DOHH2 (cell line): ENCODE results near the gene IMMP2L.

ENCODE experiments used
- H3F3A ChIP-seq: fragments of 200-600 bp; sonication (generic), shearing (Covaris generic); 2 replicates; pipeline ENCODE4 v1.6.0; 2016; ENCODE audit warnings: antibody characterized with exemption, mild to moderate bottlenecking; ENCODE audit not compliant: control insufficient read depth, insufficient read depth
- H3K27ac ChIP-seq: fragments of 200-600 bp; sonication (generic); 2 replicates; pipeline ENCODE4 v1.5.1; 2014; ENCODE audit warnings: low read depth, mild to moderate bottlenecking, low read length, moderate library complexity
- H3K27me3 ChIP-seq: fragments of 200-600 bp; sonication (generic); 2 replicates; pipeline ENCODE4 v1.6.1; 2014; ENCODE audit warnings: mild to moderate bottlenecking, low read length, mixed read lengths; ENCODE audit not compliant: control insufficient read depth
- H3K36me3 ChIP-seq: fragments of 200-600 bp; sonication (generic); 2 replicates; pipeline ENCODE4 v1.6.1; 2014; ENCODE audit warnings: mild to moderate bottlenecking, low read length, moderate library complexity, mixed read lengths; ENCODE audit not compliant: control insufficient read depth
- H3K4me1 ChIP-seq: fragments of 200-600 bp; sonication (generic); 2 replicates; pipeline ENCODE4 v1.6.1; 2014; ENCODE audit warnings: mild to moderate bottlenecking, low read length, mixed read lengths; ENCODE audit not compliant: control insufficient read depth
- H3K4me2 ChIP-seq: fragments of 200-600 bp; sonication (generic); 2 replicates; pipeline ENCODE4 v1.6.0; 2014; ENCODE audit warnings: mild to moderate bottlenecking, low read length, moderate library complexity
- H3K4me3 ChIP-seq: fragments of 200-600 bp; sonication (generic); 2 replicates; pipeline ENCODE4 v1.5.1; 2014; ENCODE audit warnings: mild to moderate bottlenecking, low read length, mixed read lengths
- H3K79me2 ChIP-seq: fragments of 200-600 bp; sonication (generic); 2 replicates; pipeline ENCODE4 v1.6.1; 2014; ENCODE audit warnings: mild to moderate bottlenecking, low read length, mixed read lengths; ENCODE audit not compliant: control insufficient read depth
- H3K9me2 ChIP-seq: fragments of 200-600 bp; sonication (generic); replicated peaks from 2 replicates; pipeline ENCODE4 v1.6.1; 2014; ENCODE audit warnings: mild to moderate bottlenecking, low read length, mixed read lengths; ENCODE audit not compliant: control insufficient read depth
- H3K9me3 ChIP-seq: fragments of 200-600 bp; sonication (generic); 2 replicates; pipeline ENCODE4 v1.6.1; 2014; ENCODE audit warnings: antibody characterized with exemption, low read length, mixed read lengths; ENCODE audit not compliant: control insufficient read depth, insufficient read depth
- H4K20me1 ChIP-seq: fragments of 200-600 bp; sonication (generic); 2 replicates; pipeline ENCODE4 v1.6.0; 2014; ENCODE audit warnings: low read depth, mild to moderate bottlenecking, antibody characterized with exemption, low read length, moderate library complexity; ENCODE audit not compliant: control insufficient read depth, insufficient read depth
- EZH2phosphoT487 ChIP-seq: fragments of 200-600 bp; sonication (generic); IDR thresholded peaks from 2 replicates; pipeline ENCODE4 v1.6.1; 2017; ENCODE audit warnings: borderline replicate concordance, mild to moderate bottlenecking, antibody characterized with exemption, low read length, moderate library complexity, mixed read lengths
- TF ChIP-seq, protein P1 (sequence below): fragments of 200-600 bp; sonication (generic); IDR thresholded peaks from one replicate; pipeline ENCODE4 v1.5.1; 2014; ENCODE audit warnings: antibody characterized with exemption, mild to moderate bottlenecking, low read depth, low read length; ENCODE audit not compliant: poor library complexity, severe bottlenecking

Gene IMMP2L

DNA sequence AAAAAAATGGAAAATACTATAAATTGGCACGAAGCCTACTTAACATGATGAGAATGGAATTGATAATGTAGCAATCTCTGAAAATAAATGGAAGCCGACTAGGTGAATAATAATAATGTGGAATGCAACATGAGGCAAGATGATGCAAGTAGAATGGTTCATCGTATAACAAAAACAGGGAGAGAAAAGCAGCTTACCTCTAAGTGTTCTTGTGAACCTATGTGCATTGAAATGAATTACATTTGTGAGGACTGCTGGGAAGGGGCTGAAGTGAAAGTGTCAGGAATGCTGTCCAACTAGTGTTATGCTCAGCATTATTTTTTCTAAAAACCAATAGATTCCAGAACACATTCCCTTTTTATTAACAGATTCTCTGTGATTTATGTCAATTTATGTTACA lies 912.0 kb downstream of the IMMP2L start:
- Histone ChIP-seq H3K79me2 (no peaks in the 10 kb centered on the region), H3K4me1 (no peaks in the 10 kb centered on the region), H3K27me3 (no peaks in the 10 kb centered on the region), H3K36me3 (no peaks in the 10 kb centered on the region), H3K9me2 (no peaks in the 10 kb centered on the region), H3F3A (no peaks in the 10 kb centered on the region), H4K20me1 (no peaks in the 10 kb centered on the region), H3K4me2 (no peak overlapping the region), H3K9me3 (no peaks in the 10 kb centered on the region), H3K27ac (no peak overlapping the region), H3K4me3 (no peak overlapping the region)
- TF ChIP-seq, protein P1, sequence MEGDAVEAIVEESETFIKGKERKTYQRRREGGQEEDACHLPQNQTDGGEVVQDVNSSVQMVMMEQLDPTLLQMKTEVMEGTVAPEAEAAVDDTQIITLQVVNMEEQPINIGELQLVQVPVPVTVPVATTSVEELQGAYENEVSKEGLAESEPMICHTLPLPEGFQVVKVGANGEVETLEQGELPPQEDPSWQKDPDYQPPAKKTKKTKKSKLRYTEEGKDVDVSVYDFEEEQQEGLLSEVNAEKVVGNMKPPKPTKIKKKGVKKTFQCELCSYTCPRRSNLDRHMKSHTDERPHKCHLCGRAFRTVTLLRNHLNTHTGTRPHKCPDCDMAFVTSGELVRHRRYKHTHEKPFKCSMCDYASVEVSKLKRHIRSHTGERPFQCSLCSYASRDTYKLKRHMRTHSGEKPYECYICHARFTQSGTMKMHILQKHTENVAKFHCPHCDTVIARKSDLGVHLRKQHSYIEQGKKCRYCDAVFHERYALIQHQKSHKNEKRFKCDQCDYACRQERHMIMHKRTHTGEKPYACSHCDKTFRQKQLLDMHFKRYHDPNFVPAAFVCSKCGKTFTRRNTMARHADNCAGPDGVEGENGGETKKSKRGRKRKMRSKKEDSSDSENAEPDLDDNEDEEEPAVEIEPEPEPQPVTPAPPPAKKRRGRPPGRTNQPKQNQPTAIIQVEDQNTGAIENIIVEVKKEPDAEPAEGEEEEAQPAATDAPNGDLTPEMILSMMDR, result no peak
- no peak for TF ChIP-seq EZH2phosphoT487

DNA sequence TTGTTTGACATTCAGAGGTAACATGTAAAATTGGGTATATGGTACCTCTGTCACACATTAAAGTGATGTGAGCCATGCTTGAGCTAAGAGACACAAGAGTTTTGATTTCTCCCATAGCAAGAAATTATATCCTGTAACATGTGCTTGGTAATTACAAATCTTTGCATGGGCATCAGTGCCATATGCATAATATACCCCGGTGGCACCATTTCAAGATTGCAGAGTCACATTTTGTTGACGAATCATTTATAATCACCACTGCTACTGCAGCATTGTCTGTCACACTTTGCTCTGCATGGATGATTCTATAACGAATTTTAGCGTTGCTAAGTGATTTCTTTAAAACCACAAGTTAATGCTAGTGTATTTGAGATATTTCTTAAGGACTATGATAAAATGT lies 915.0 kb downstream of the IMMP2L start:
- H4K20me1 ChIP-seq, result no peaks in the 10 kb centered on the region
- no peaks in the 10 kb centered on the region for H3K27me3 ChIP-seq
- no peaks in the 10 kb centered on the region for H3F3A ChIP-seq
- no peaks in the 10 kb centered on the region for H3K9me3 ChIP-seq
- H3K9me2 ChIP-seq, result no peaks in the 10 kb centered on the region
- H3K27ac ChIP-seq, result no peak overlapping the region
- no peaks in the 10 kb centered on the region for H3K4me1 ChIP-seq
- H3K4me2 ChIP-seq, result no peak overlapping the region
- no peak overlapping the region for H3K4me3 ChIP-seq
- no peaks in the 10 kb centered on the region for H3K36me3 ChIP-seq
- TF ChIP-seq, protein P1, result no peak
- no peak for TF ChIP-seq EZH2phosphoT487
- H3K79me2 ChIP-seq, result no peaks in the 10 kb centered on the region

DNA sequence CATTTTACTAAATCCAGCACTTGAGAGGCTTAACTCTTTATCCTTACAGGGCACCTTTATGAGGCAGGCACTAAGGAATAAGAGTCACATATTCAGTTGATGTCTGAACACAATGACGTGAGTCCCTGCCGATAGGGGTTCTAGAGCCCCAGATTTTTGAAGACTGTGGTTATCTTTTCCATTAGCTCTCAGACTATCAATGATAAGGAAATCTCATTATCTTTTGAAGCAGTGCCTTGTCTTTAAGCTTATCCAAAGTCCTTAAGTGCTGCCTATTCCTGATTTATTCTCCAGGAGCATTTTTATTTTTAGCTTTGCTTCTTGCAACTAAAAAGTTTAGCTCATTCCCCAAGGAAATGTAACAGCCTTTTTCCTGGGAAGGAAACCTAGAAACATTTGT lies 915.5 kb downstream of the IMMP2L start:
- H3F3A ChIP-seq, result no peaks in the 10 kb centered on the region
- no peak overlapping the region for H3K4me3 ChIP-seq
- no peaks in the 10 kb centered on the region for H3K79me2 ChIP-seq
- H4K20me1 ChIP-seq, result no peaks in the 10 kb centered on the region
- H3K4me1 ChIP-seq, result no peaks in the 10 kb centered on the region
- no peaks in the 10 kb centered on the region for H3K27me3 ChIP-seq
- H3K4me2 ChIP-seq, result no peak overlapping the region
- H3K36me3 ChIP-seq, result no peaks in the 10 kb centered on the region
- no peaks in the 10 kb centered on the region for H3K9me3 ChIP-seq
- TF ChIP-seq EZH2phosphoT487, result no peak
- TF ChIP-seq, protein P1, result no peak
- no peak overlapping the region for H3K27ac ChIP-seq
- H3K9me2 ChIP-seq, result no peaks in the 10 kb centered on the region

DNA sequence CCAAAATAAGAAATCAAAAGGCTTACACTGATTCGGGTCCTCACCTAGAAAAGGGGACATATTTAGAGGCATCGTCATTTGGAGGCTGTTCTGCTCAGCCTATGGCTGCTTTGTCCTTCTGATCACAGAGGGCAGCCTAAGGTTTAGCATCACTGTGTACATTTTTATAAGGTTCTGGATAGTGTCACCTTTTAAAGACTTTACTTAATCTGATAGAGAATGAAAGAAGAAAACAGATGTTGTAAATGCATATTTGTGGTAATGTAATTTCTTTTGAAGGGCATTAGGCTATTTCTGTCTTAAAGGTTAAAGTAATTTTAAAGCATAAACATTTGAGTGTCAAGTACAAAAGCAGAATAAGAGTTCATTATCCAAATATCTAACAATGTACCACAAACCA lies 916.7 kb downstream of the IMMP2L start:
- Histone ChIP-seq H3K4me1 (no peaks in the 10 kb centered on the region), H3K27me3 (no peaks in the 10 kb centered on the region), H3K4me2 (no peak overlapping the region), H3K9me2 (no peaks in the 10 kb centered on the region), H3K79me2 (no peaks in the 10 kb centered on the region), H3K36me3 (no peaks in the 10 kb centered on the region), H4K20me1 (no peaks in the 10 kb centered on the region), H3F3A (no peaks in the 10 kb centered on the region), H3K4me3 (no peak overlapping the region), H3K9me3 (no peaks in the 10 kb centered on the region), H3K27ac (no peak overlapping the region)
- TF ChIP-seq, protein P1, result no peak
- no peak for TF ChIP-seq EZH2phosphoT487
